ENCODE data around the gene ZNF385B. TPM values are rescaled to one million over a fixed set of nuclear protein-coding genes. Genes with fewer than 3 reads are reported as not detected.

ZNF385B gene
- total and polyA plus RNA-seq, 4 donors = 3.0 to 7.2 (median 3.9) TPM

- no peak for TF ChIP-seq FOXA1 (IDR thresholded peaks at IDR 0.05)
- no peak for TF ChIP-seq SP1 (IDR thresholded peaks at IDR 0.05)
These were observed 190.1 kb downstream of the ZNF385B start (continued) for GRCh38 chr2:179671043-179671981.

- TF ChIP-seq REST (IDR thresholded peaks at IDR 0.05) = no peak
- TF ChIP-seq HNF4G (IDR thresholded peaks at IDR 0.05) = no peak
- TF ChIP-seq RAD21 (IDR thresholded peaks at IDR 0.05) = no peak
- TF ChIP-seq NR2F2 (IDR thresholded peaks at IDR 0.05) = no peak
- TF ChIP-seq JUND (IDR thresholded peaks at IDR 0.05) = no peak
- no peak for TF ChIP-seq FOXA1 (IDR thresholded peaks at IDR 0.05)
- no peak for TF ChIP-seq GABPA (IDR thresholded peaks at IDR 0.05 in 1 of 2, conservative IDR thresholded peaks at IDR 0.05 in 1 of 2)
- no peak for TF ChIP-seq ZBTB33 (IDR thresholded peaks at IDR 0.05)
- no peak for TF ChIP-seq MAX (IDR thresholded peaks at IDR 0.05)
- no peak for TF ChIP-seq RXRA (IDR thresholded peaks at IDR 0.05)
- TF ChIP-seq TAF1 (conservative IDR thresholded peaks at IDR 0.05) = no peak
- no peak for TF ChIP-seq FOXA2 (IDR thresholded peaks at IDR 0.05)
- TF ChIP-seq EGR1 (IDR thresholded peaks at IDR 0.05; ENCODE audit: low read depth in 2 of 2) = no peak
- no peak for TF ChIP-seq ATF3 (IDR thresholded peaks at IDR 0.05)
- no peak for TF ChIP-seq YY1 (IDR thresholded peaks at IDR 0.05)
- TF ChIP-seq HNF4A (conservative IDR thresholded peaks at IDR 0.05) = no peak
- TF ChIP-seq CTCF (IDR thresholded peaks at IDR 0.05; ENCODE audit: low read depth, low read length, missing input control) = no peak
- no peak for TF ChIP-seq SP1 (IDR thresholded peaks at IDR 0.05)
- H3K36me3 ChIP-seq (ENCODE audit: control insufficient read depth in 4 of 4, insufficient read depth in 3 of 4, low read depth in 1 of 4, low read length in 3 of 4) = no peaks in the 10 kb centered on the region
- WGBS = 92% methylated on average over 2 of the region's 2 CpGs
- no peaks in the 10 kb centered on the region for H3K9me3 ChIP-seq (ENCODE audit: control insufficient read depth in 4 of 4, low read length in 3 of 4)
- H3K9ac ChIP-seq (ENCODE audit: low read depth in 1 of 2, low read length in 2 of 2) = no peak overlapping the region
- H3K4me1 ChIP-seq (ENCODE audit: control insufficient read depth in 4 of 4, insufficient read depth in 4 of 4, low read length in 3 of 4) = no peaks in the 10 kb centered on the region
- no peak for DNase-seq (ENCODE audit: low spot score)
- no peak overlapping the region for H3K27ac ChIP-seq (ENCODE audit: low read depth in 1 of 2, low read length in 2 of 2)
- no peak overlapping the region for H3K4me3 ChIP-seq (ENCODE audit: low read depth in 1 of 3, low read length in 3 of 3)
- no peaks in the 10 kb centered on the region for H3K27me3 ChIP-seq (ENCODE audit: control insufficient read depth in 4 of 4, insufficient read depth in 4 of 4, low read length in 3 of 4)
These were observed 192.2 kb downstream of the ZNF385B start for GRCh38 chr2:179669196-179669595.
